Suprapubic skin (tissue), 4 donors: ENCODE measurements around the gene SMIM36. TPM values are rescaled to one million over a fixed set of nuclear protein-coding genes. Genes with fewer than 3 reads are reported as not detected.

Source experiments
- DNase-seq, 2 donors: peaks; one replicate each; pipeline ENCODE4 v3.0.0-alpha.2; 2019; ENCODE audit warnings: low spot score in 2 of 2
- H3K27ac ChIP-seq: fragments of 200-600 bp; sonication (generic); one replicate; pipeline ENCODE4 v1.5.1; 2019
- H3K27me3 ChIP-seq: fragments of 200-600 bp; sonication (generic); one replicate; pipeline ENCODE4 v1.5.1; 2019
- H3K36me3 ChIP-seq: fragments of 200-600 bp; sonication (generic); one replicate; pipeline ENCODE4 v1.5.1; 2019
- H3K4me1 ChIP-seq: fragments of 200-600 bp; sonication (generic); one replicate; pipeline ENCODE4 v1.5.1; 2019
- H3K4me3 ChIP-seq: fragments of 200-600 bp; sonication (generic); one replicate; pipeline ENCODE4 v1.5.1; 2019; ENCODE audit warnings: mild to moderate bottlenecking
- H3K9me3 ChIP-seq: fragments of 200-600 bp; sonication (generic); one replicate; pipeline ENCODE4 v1.5.1; 2019
- EP300 ChIP-seq: sonication (generic); formaldehyde crosslinking; IDR thresholded peaks from one replicate; pipeline ENCODE4 v1.6.1; 2017; ENCODE audit warnings: antibody characterized with exemption
- POLR2A ChIP-seq, 2 donors: fragments of 450-650 bp; IDR thresholded peaks; one replicate each; pipeline ENCODE4 v1.6.1; 2017; ENCODE audit warnings: antibody characterized with exemption in 2 of 2, mild to moderate bottlenecking in 2 of 2, moderate library complexity in 2 of 2
- POLR2AphosphoS5 ChIP-seq, 3 donors: sonication (generic); formaldehyde crosslinking; IDR thresholded peaks; one replicate each; pipeline ENCODE4 v1.6.1; 2017; ENCODE audit warnings: antibody characterized with exemption in 3 of 3
- WGBS: methylation state at CpG from one replicate; pipeline ENCODE4 v1.1.5; 2018; 5-methylcytosine and 5-hydroxymethylcytosine counted together
- total RNA-seq, 4 donors: library from RNA; depleted of rRNA; stranded (reverse); fragments of >200 nt; gene quantifications; one replicate each; pipeline ENCODE4 v1.1.0, GENCODE V29; 2016
- TF ChIP-seq, protein P1 (sequence below), 2 donors: fragments of 200-600 bp in 1 of 2; fragments of 450-650 bp in 1 of 2; sonication (generic) in 1 of 2; IDR thresholded peaks; one replicate each; pipeline ENCODE4 v1.5.1; 2016 to 2019; ENCODE audit warnings: antibody characterized with exemption in 2 of 2, mild to moderate bottlenecking in 1 of 2, moderate library complexity in 1 of 2

The SMIM36 gene
- total RNA-seq, 4 donors from 2014 or later, result not detected

DNA sequence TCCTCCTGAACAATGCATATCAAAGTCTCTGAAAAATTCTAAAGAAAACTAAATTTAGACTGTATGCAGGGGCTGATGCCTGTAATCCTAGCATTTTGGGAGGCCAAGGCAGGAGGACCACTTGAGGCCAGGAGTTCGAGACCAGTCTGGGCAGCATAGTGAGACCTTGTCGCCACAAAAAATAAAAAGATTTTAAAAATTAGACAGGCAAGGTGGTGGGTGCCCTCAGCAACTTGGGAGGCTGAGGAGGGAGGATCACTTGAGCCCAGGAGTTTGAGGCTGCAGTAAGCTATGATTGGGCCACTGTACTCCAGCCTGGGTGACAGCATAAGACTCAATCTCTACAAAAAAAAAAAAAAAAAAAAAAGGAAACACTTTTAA is 59.5 kb downstream of the SMIM36 start:
- 83% methylated on average over 2 of the region's 2 CpGs for WGBS
- H3K27ac ChIP-seq, result no peak overlapping the region
- no peak for DNase-seq
- peaks cover 7% of the 10 kb centered on the region for H3K4me1 ChIP-seq
- H3K27me3 ChIP-seq, result no peaks in the 10 kb centered on the region
- no peaks in the 10 kb centered on the region for H3K9me3 ChIP-seq
- TF ChIP-seq, protein P1, sequence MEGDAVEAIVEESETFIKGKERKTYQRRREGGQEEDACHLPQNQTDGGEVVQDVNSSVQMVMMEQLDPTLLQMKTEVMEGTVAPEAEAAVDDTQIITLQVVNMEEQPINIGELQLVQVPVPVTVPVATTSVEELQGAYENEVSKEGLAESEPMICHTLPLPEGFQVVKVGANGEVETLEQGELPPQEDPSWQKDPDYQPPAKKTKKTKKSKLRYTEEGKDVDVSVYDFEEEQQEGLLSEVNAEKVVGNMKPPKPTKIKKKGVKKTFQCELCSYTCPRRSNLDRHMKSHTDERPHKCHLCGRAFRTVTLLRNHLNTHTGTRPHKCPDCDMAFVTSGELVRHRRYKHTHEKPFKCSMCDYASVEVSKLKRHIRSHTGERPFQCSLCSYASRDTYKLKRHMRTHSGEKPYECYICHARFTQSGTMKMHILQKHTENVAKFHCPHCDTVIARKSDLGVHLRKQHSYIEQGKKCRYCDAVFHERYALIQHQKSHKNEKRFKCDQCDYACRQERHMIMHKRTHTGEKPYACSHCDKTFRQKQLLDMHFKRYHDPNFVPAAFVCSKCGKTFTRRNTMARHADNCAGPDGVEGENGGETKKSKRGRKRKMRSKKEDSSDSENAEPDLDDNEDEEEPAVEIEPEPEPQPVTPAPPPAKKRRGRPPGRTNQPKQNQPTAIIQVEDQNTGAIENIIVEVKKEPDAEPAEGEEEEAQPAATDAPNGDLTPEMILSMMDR (IDR thresholded peaks at IDR 0.05), result no peak
- TF ChIP-seq POLR2A (IDR thresholded peaks at IDR 0.05) (no peak), EP300 (no peak), POLR2AphosphoS5 (IDR thresholded peaks at IDR 0.05) (no peak)
- H3K36me3 ChIP-seq, result no peaks in the 10 kb centered on the region
- no peak overlapping the region for H3K4me3 ChIP-seq

DNA sequence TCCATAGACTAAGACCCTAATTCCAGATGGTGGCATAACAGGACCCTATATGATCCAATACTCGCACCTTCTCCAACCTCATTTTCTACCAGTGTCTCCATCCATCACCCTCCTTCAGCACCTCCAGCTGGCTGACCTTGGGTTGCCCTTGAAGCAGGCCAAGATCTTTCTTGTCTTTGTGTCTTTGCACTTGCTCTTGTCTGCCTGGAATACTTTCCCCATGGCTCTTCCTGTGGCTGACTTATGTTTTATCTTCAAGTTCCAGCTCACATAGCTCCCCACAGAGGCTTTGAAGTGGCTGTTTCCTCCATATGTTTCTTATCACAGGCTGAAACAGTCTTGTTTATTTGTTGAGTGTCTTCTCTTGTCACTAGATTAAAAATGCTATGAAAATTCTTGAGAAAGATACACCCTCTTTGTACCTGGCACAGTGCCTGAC is 60.0 kb downstream of the SMIM36 start:
- no peak for DNase-seq
- Histone ChIP-seq H3K4me3 (no peak overlapping the region), H3K27me3 (no peaks in the 10 kb centered on the region), H3K9me3 (no peaks in the 10 kb centered on the region), H3K36me3 (no peaks in the 10 kb centered on the region), H3K27ac (no peak overlapping the region), H3K4me1 (peaks cover 7% of the 10 kb centered on the region)
- TF ChIP-seq POLR2AphosphoS5 (IDR thresholded peaks at IDR 0.05), result no peak
- WGBS, result 74% methylated on average over 1 of the region's 1 CpG

DNA sequence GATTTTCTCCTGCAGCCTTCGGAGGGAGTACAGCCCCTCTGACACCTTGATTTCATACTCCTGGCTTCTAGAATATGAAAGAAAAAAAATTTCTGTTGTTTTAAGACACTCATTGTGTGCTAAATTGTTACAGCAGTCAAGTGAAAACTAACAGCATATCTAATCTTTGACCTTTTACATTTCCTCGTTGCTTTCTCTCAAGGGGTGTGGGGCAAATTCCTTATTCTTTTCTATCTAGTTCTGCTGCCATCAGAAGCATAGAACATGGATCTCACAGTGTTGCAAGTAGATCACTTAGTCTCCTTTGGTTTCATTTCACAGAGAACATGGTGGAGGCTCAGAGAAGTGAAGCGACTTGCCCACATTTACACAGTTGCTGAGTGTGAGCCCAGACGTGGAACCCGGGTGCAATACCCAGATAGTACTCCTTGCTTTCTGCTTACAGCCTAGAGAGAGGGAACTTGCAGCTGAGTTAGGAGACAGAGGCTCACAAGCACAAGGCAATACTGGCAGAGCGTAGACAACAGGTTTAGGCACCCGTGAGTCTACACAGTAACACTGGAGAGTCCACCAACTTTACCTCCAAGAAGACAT is 60.9 kb downstream of the SMIM36 start:
- Histone ChIP-seq H3K9me3 (no peaks in the 10 kb centered on the region), H3K4me1 (peaks cover 7% of the 10 kb centered on the region), H3K27me3 (no peaks in the 10 kb centered on the region), H3K4me3 (no peak overlapping the region), H3K36me3 (no peaks in the 10 kb centered on the region), H3K27ac (no peak overlapping the region)
- DNase-seq, result no peak
- TF ChIP-seq, protein P1 (IDR thresholded peaks at IDR 0.05), result no peak
- TF ChIP-seq POLR2A (IDR thresholded peaks at IDR 0.05), result no peak
- TF ChIP-seq POLR2AphosphoS5 (IDR thresholded peaks at IDR 0.05), result no peak
- TF ChIP-seq EP300, result no peak
- WGBS, result 86% methylated on average over 7 of the region's 7 CpGs

DNA sequence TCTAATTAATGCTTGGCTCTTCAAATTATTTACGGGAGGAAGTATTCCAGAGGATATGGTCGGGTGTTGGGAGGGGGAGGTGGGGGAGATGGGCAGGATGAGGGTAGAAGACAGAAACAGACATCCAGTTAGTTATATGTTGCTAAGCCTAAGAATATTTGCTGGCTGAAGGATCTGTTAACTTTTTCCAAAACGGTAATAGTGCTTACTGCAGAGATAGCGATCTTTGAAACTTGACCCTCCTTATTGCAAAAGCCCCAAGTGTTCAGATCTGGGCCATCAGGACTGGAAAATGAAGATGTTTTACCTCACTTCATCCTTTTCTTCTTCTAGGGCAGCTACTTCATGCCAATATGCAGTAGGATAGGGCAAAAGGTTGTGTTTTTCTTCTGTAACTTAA is 62.6 kb downstream of the SMIM36 start:
- Histone ChIP-seq H3K27me3 (no peaks in the 10 kb centered on the region), H3K9me3 (no peaks in the 10 kb centered on the region), H3K27ac (no peak overlapping the region), H3K4me3 (no peak overlapping the region), H3K4me1 (no peaks in the 10 kb centered on the region), H3K36me3 (no peaks in the 10 kb centered on the region)
- DNase-seq, result no peak
- TF ChIP-seq, protein P1 (IDR thresholded peaks at IDR 0.05), result no peak
- TF ChIP-seq POLR2AphosphoS5 (IDR thresholded peaks at IDR 0.05) (no peak), POLR2A (IDR thresholded peaks at IDR 0.05) (no peak), EP300 (no peak)
- 45% methylated on average over 4 of the region's 4 CpGs for WGBS

DNA sequence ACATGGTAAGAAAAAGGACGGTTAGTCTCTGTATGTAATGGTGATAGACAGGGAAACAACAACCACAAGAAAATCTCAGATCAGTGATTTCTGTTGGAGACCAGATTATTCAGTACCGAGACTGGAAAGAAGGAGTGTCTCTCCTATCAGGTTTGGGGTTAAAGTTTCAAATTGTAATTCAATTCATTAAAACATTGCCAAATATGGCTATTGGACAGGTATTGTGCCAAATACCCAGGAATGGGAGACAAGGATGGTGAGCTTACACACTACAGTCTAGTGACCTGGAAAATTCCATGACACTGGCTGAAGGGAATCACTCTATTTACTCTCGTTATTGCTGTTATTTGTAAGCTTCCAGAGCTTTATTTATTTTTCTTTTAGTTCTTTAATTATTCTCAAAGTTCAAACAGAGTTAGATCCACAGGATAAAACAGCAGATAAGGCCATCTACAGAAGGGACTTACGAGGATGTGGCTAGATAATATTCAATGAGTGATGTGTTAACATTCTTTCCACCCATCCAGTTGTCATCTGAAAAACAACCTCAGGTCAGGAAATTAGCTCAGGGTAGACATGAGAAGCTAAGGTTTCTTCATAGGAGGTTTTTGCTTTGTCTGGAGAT is 64.6 kb downstream of the SMIM36 start:
- Histone ChIP-seq H3K27me3 (no peaks in the 10 kb centered on the region), H3K27ac (no peak overlapping the region), H3K9me3 (no peaks in the 10 kb centered on the region), H3K4me3 (no peak overlapping the region), H3K4me1 (no peaks in the 10 kb centered on the region), H3K36me3 (no peaks in the 10 kb centered on the region)
- TF ChIP-seq, protein P1 (IDR thresholded peaks at IDR 0.05), result no peak
- TF ChIP-seq POLR2A (IDR thresholded peaks at IDR 0.05) (no peak), EP300 (no peak), POLR2AphosphoS5 (IDR thresholded peaks at IDR 0.05) (no peak)
- no peak for DNase-seq
- 82% methylated on average over 4 of the region's 4 CpGs for WGBS
